H1 (cell line): ENCODE data around the gene DCAF16. TPM values are rescaled to one million over a fixed set of nuclear protein-coding genes. Genes with fewer than 3 reads are reported as not detected.

Experiments
- CTCF ChIA-PET: fragments of 300-600 bp; sonication (Branson Sonifier 250); formaldehyde crosslinking; loops from one replicate; lab custom pipeline; 2021; ENCODE audit not compliant: partially characterized antibody; lab: Charles Lee
- POLR2A ChIA-PET: fragments of 300-600 bp; sonication (Branson Sonifier 250); formaldehyde crosslinking; loops from one replicate; lab custom pipeline; 2021; ENCODE audit warnings: inconsistent platforms; ENCODE audit not compliant: partially characterized antibody; lab: Charles Lee
- DNase-seq, 2 experiments: peaks; one replicate each; pipeline versions ENCODE4 v3.0.0 to v3.0.0-alpha.2; 2010 to 2022; ENCODE audit warnings: low spot score in 2 of 2, low read depth in 1 of 2, mixed read lengths in 1 of 2
- FAIRE-seq: peaks from 2 replicates; lab custom pipeline; 2011; peaks lifted over from hg19 to GRCh38; lab: Jason Lieb, UNC
- H2AFZ ChIP-seq: 2 replicates; pipeline ENCODE4 v1.8.1; 2012; ENCODE audit warnings: low read length, inconsistent platforms
- H2AK5ac ChIP-seq: 2 replicates; pipeline ENCODE4 v1.6.1; 2013; ENCODE audit warnings: low read depth, low read length
- H2BK120ac ChIP-seq: replicated peaks from 2 replicates; pipeline ENCODE3; 2013; ENCODE audit warnings: low read depth, low read length, inconsistent platforms
- H2BK12ac ChIP-seq: 2 replicates; pipeline ENCODE4 v1.6.1; 2013; ENCODE audit warnings: low read depth, low read length
- H2BK15ac ChIP-seq: 2 replicates; pipeline ENCODE4 v1.6.1; 2013; ENCODE audit warnings: low read length
- H2BK20ac ChIP-seq: 2 replicates; pipeline ENCODE4 v1.6.1; 2013; ENCODE audit warnings: low read length
- H2BK5ac ChIP-seq: 2 replicates; pipeline ENCODE4 v1.6.1; 2013; ENCODE audit warnings: low read depth, low read length
- H3K14ac ChIP-seq: 2 replicates; pipeline ENCODE4 v1.6.1; 2013; ENCODE audit warnings: inconsistent platforms; ENCODE audit not compliant: insufficient read length
- H3K18ac ChIP-seq: 2 replicates; pipeline ENCODE4 v1.6.1; 2013; ENCODE audit warnings: low read length; ENCODE audit errors: extremely low read depth
- H3K23ac ChIP-seq: 2 replicates; pipeline ENCODE4 v1.6.1; 2013; ENCODE audit warnings: inconsistent platforms; ENCODE audit not compliant: insufficient read length
- H3K23me2 ChIP-seq: 2 replicates; pipeline ENCODE4 v1.6.1; 2013; ENCODE audit warnings: low read depth, low read length
- H3K27ac ChIP-seq: 2 replicates; pipeline ENCODE4 v1.6.1; 2011; ENCODE audit warnings: low read depth, low read length, inconsistent platforms
- H3K27me3 ChIP-seq, 4 experiments: replicated peaks in 1 of 4; 1 replicate in 1 of 4; 2 replicates in 3 of 4; pipeline versions ENCODE4 v1.6.1 to v1.8.1; 2011 to 2013; ENCODE audit warnings: low read length in 3 of 4, mild to moderate bottlenecking in 3 of 4, inconsistent platforms in 2 of 4, mixed read lengths in 2 of 4, moderate library complexity in 1 of 4; ENCODE audit not compliant: control insufficient read depth in 3 of 4, insufficient read depth in 3 of 4; ENCODE audit errors: extremely low read depth in 1 of 4
- H3K36me3 ChIP-seq, 4 experiments: 2 replicates each; pipeline versions ENCODE4 v1.6.1 to v1.8.1; 2011 to 2013; ENCODE audit warnings: mild to moderate bottlenecking in 4 of 4, low read length in 3 of 4, moderate library complexity in 2 of 4, control low read depth in 1 of 4, inconsistent platforms in 1 of 4; ENCODE audit not compliant: insufficient read depth in 4 of 4, control insufficient read depth in 2 of 4
- H3K4ac ChIP-seq: replicated peaks from 2 replicates; pipeline ENCODE3; 2013; ENCODE audit warnings: low read length, low read depth, mixed read lengths, inconsistent platforms; ENCODE audit not compliant: insufficient read length
- H3K4me1 ChIP-seq, 4 experiments: replicated peaks in 1 of 4; 1 replicate in 1 of 4; 2 replicates in 3 of 4; pipeline versions ENCODE4 v1.6.1 to v1.8.1; 2011 to 2013; ENCODE audit warnings: low read length in 3 of 4, inconsistent platforms in 2 of 4, mixed read lengths in 1 of 4; ENCODE audit not compliant: insufficient read depth in 4 of 4, control insufficient read depth in 3 of 4
- H3K4me2 ChIP-seq, 2 experiments: 2 replicates each; pipeline versions ENCODE4 v1.6.1 to v1.8.1; 2011 to 2013; ENCODE audit warnings: low read depth in 2 of 2, low read length in 2 of 2, control low read depth in 1 of 2, inconsistent platforms in 1 of 2, mild to moderate bottlenecking in 1 of 2; ENCODE audit not compliant: insufficient read depth in 1 of 2
- H3K4me3 ChIP-seq, 4 experiments: fragments of 200-600, 300-600 bp in 1 of 4; sonication (generic), shearing (Covaris generic), sonication (Bioruptor Twin) in 1 of 4; 2 replicates each; pipeline versions ENCODE4 v1.5.1 to v1.8.1; 2011 to 2016; ENCODE audit warnings: low read length in 4 of 4, low read depth in 3 of 4, control low read depth in 2 of 4, inconsistent platforms in 2 of 4, mild to moderate bottlenecking in 2 of 4, mixed read lengths in 1 of 4, moderate library complexity in 1 of 4; ENCODE audit not compliant: insufficient read depth in 2 of 4; ENCODE audit errors: extremely low read depth in 1 of 4
- H3K56ac ChIP-seq: replicated peaks from 2 replicates; pipeline ENCODE3; 2013; ENCODE audit warnings: low read depth, mild to moderate bottlenecking, mixed read lengths, low read length, inconsistent platforms; ENCODE audit not compliant: insufficient read length
- H3K79me1 ChIP-seq: 2 replicates; pipeline ENCODE4 v1.6.1; 2013; ENCODE audit warnings: low read depth, low read length, control low read depth
- H3K79me2 ChIP-seq, 2 experiments: 2 replicates each; pipeline versions ENCODE4 v1.6.1 to v1.8.1; 2012 to 2013; ENCODE audit warnings: low read length in 2 of 2, mild to moderate bottlenecking in 2 of 2, inconsistent platforms in 1 of 2; ENCODE audit not compliant: insufficient read depth in 2 of 2, control insufficient read depth in 1 of 2
- H3K9ac ChIP-seq, 4 experiments: replicated peaks in 1 of 4; 1 replicate in 1 of 4; 2 replicates in 3 of 4; pipeline versions ENCODE4 v1.6.1 to v1.8.1; 2011 to 2013; ENCODE audit warnings: low read depth in 3 of 4, low read length in 3 of 4, control low read depth in 2 of 4, mild to moderate bottlenecking in 2 of 4, moderate library complexity in 2 of 4, inconsistent platforms in 1 of 4; ENCODE audit errors: extremely low read depth in 1 of 4
- H3K9me3 ChIP-seq, 2 experiments: 2 replicates each; pipeline versions ENCODE4 v1.6.1 to v1.8.1; 2012 to 2013; ENCODE audit warnings: mild to moderate bottlenecking in 2 of 2, moderate library complexity in 2 of 2, control low read depth in 1 of 2, inconsistent platforms in 1 of 2, low read depth in 1 of 2, low read length in 1 of 2, mixed read lengths in 1 of 2; ENCODE audit not compliant: insufficient read depth in 2 of 2
- H4K20me1 ChIP-seq, 2 experiments: replicated peaks in 1 of 2; 2 replicates each; pipeline versions ENCODE3 to v1.8.1; 2011 to 2013; ENCODE audit warnings: inconsistent platforms in 2 of 2, low read length in 2 of 2, mild to moderate bottlenecking in 1 of 2; ENCODE audit not compliant: insufficient read depth in 2 of 2, control insufficient read depth in 1 of 2
- H4K5ac ChIP-seq: 2 replicates; pipeline ENCODE4 v1.6.1; 2013; ENCODE audit warnings: low read length, low read depth, mixed read lengths, inconsistent platforms; ENCODE audit not compliant: insufficient read length
- H4K8ac ChIP-seq: 2 replicates; pipeline ENCODE4 v1.8.0; 2013; ENCODE audit warnings: mild to moderate bottlenecking, moderate library complexity, low read length, inconsistent platforms; ENCODE audit not compliant: insufficient read depth; ENCODE audit errors: extremely low read depth
- H4K91ac ChIP-seq: replicated peaks from 2 replicates; pipeline ENCODE3; 2013; ENCODE audit warnings: low read length, mixed read lengths, inconsistent platforms; ENCODE audit not compliant: insufficient read length
- CBX8 ChIP-seq: fragments of 300-800, 300-1000 bp; sonication (generic); IDR thresholded peaks from 2 replicates; pipeline ENCODE4 v1.7.1; 2016; ENCODE audit warnings: low read depth, low read length, borderline replicate concordance
- CEBPB ChIP-seq: IDR thresholded peaks from 2 replicates; pipeline ENCODE4 v1.6.1; 2012; ENCODE audit warnings: low read depth, low read length
- EP300 ChIP-seq, 2 experiments: IDR thresholded peaks; 1 replicate in 1 of 2; 2 replicates in 1 of 2; pipeline ENCODE4 v1.6.1; 2011 to 2012; ENCODE audit warnings: low read depth in 2 of 2, low read length in 2 of 2, mild to moderate bottlenecking in 2 of 2, borderline replicate concordance in 1 of 2, inconsistent platforms in 1 of 2, moderate library complexity in 1 of 2
- GTF2F1 ChIP-seq: IDR thresholded peaks from 2 replicates; pipeline ENCODE4 v1.6.1; 2012; ENCODE audit warnings: low read depth, low read length, improper control_type of control experiment, borderline replicate concordance
- NRF1 ChIP-seq: IDR thresholded peaks from 2 replicates; pipeline ENCODE4 v1.6.1; 2011; ENCODE audit warnings: mild to moderate bottlenecking, low read depth, low read length, improper control_type of control experiment
- PHF8 ChIP-seq: fragments of 200-600 bp; sonication (generic); conservative IDR thresholded peaks from 2 replicates; pipeline ENCODE4 v1.7.1; 2012; ENCODE audit warnings: low read depth, mild to moderate bottlenecking, inconsistent platforms, low read length, moderate library complexity
- POLR2AphosphoS5 ChIP-seq: IDR thresholded peaks from 2 replicates; pipeline ENCODE4 v1.6.1; 2011; ENCODE audit warnings: low read depth, low read length
- POU5F1 ChIP-seq: IDR thresholded peaks from 2 replicates; pipeline ENCODE4 v1.6.1; 2011; ENCODE audit warnings: low read depth, mild to moderate bottlenecking, low read length, moderate library complexity
- SIN3A ChIP-seq, 2 experiments: IDR thresholded peaks in 1 of 2; conservative IDR thresholded peaks in 1 of 2; 2 replicates each; pipeline ENCODE4 v1.6.1; 2011 to 2012; ENCODE audit warnings: low read length in 2 of 2, improper control_type of control experiment in 1 of 2, low read depth in 1 of 2, mild to moderate bottlenecking in 1 of 2
- SP1 ChIP-seq: IDR thresholded peaks from 2 replicates; pipeline ENCODE4 v1.6.1; 2011; ENCODE audit warnings: low read depth, low read length
- SP4 ChIP-seq: IDR thresholded peaks from 2 replicates; pipeline ENCODE4 v1.6.1; 2012; ENCODE audit warnings: low read length, inconsistent platforms
- SRF ChIP-seq: IDR thresholded peaks from 2 replicates; pipeline ENCODE4 v1.6.1; 2011; ENCODE audit warnings: mild to moderate bottlenecking, low read depth, low read length, moderate library complexity
- TAF1 ChIP-seq: IDR thresholded peaks from 2 replicates; pipeline ENCODE4 v1.6.1; 2011; ENCODE audit warnings: mild to moderate bottlenecking, low read depth, low read length
- TCF12 ChIP-seq: IDR thresholded peaks from 2 replicates; pipeline ENCODE4 v1.6.1; 2011; ENCODE audit warnings: low read depth, mild to moderate bottlenecking, low read length
- TEAD4 ChIP-seq: IDR thresholded peaks from 2 replicates; pipeline ENCODE4 v1.6.1; 2012; ENCODE audit warnings: low read depth, low read length, inconsistent platforms, mixed read lengths
- WGBS, 2 experiments: shearing (Covaris generic) in 1 of 2; methylation state at CpG; one replicate each; pipeline versions ENCODE4 v1.1.6 to v1.1.7; 2013 to 2015; ENCODE audit warnings: low lambda C conversion rate in 2 of 2, mixed read lengths in 2 of 2, inconsistent platforms in 1 of 2, low coverage in 1 of 2, missing lambda C conversion rate in 1 of 2; ENCODE audit not compliant: insufficient replicate concordance in 2 of 2, insufficient coverage in 1 of 2, insufficient read length in 1 of 2; ENCODE audit errors: extremely low coverage in 1 of 2, missing lambda C conversion rate in 1 of 2; 5-methylcytosine and 5-hydroxymethylcytosine counted together
- polyA plus RNA-seq, 7 experiments: library from polyadenylated mRNA; depleted of rRNA in 3 of 7; stranded (reverse) in 5 of 7; unstranded in 2 of 7; fragments of >200 nt in 5 of 7; fragments of 200-250 nt in 2 of 7; gene quantifications; 1 replicate in 5 of 7; 2 replicates in 1 of 7; 4 replicates in 1 of 7; pipeline versions ENCODE4 v1.2.1 to v1.2.3, GENCODE V29; 2011 to 2013; ENCODE audit warnings: missing spikeins in 2 of 7, mixed read lengths in 2 of 7
- total RNA-seq: library from RNA; stranded (reverse); fragmentation: NEBNext Ultra II Directional; extraction: Animal tissue kit (Norgen Biotek cat#: 25700); gene quantifications from 2 replicates; pipeline ENCODE4 v1.2.1, GENCODE V29; 2021

DCAF16 gene
- total and polyA plus RNA-seq, 2 of the 8 experiments (the other 6 are each of a cell fraction or from before 2014, with no cell fraction given), result 26.5 to 55.7 TPM

- WGBS, 2 experiments, result 100% methylated on average over 1 of the region's 1 CpG; no CpG with 5 or more reads in 1 of the 2 experiments
- H2BK120ac ChIP-seq, result no peak overlapping the region
- H4K20me1 ChIP-seq, result peaks cover 4 to 6% of the 10 kb centered on the region in 2 experiments
- no peak overlapping the region for H4K91ac ChIP-seq
- no peaks in the 10 kb centered on the region for H3K23me2 ChIP-seq
- no peaks in the 10 kb centered on the region for H3K27me3 ChIP-seq
- TF ChIP-seq SP1 (no peak), GTF2F1 (no peak), CBX8 (no peak), CEBPB (no peak), SP4 (no peak), TAF1 (no peak), TEAD4 (no peak), SIN3A (conservative IDR thresholded peaks at IDR 0.05 in 1 of 2, IDR thresholded peaks at IDR 0.05 in 1 of 2; ENCODE audit: low read depth in 1 of 2, low read length in 2 of 2) (no peak), SRF (no peak), POLR2AphosphoS5 (no peak), TCF12 (no peak), EP300 (IDR thresholded peaks at IDR 0.05; ENCODE audit: borderline replicate concordance in 1 of 2, low read depth in 2 of 2, low read length in 2 of 2) (no peak), PHF8 (no peak), POU5F1 (no peak), NRF1 (no peak)
- TF ChIP-seq, all 59 proteins: peak for 0
- Histone ChIP-seq H3K4me3 (no peak overlapping the region), H3K79me2 (0 out of 4 replicates have a peak, but pooled peaks cover 0 to 2% of the 10 kb centered on the region in 2 experiments), H2BK12ac (no peak overlapping the region), H3K4ac (no peak overlapping the region), H3K9me3 (no peaks in the 10 kb centered on the region), H3K4me1 (no peaks in the 10 kb centered on the region), H3K9ac (no peak overlapping the region), H3K18ac (no peak overlapping the region), H2BK20ac (no peak overlapping the region), H2BK5ac (no peak overlapping the region), H2BK15ac (no peak overlapping the region), H2AFZ (no peak overlapping the region), H4K8ac (no peak overlapping the region), H3K23ac (no peak overlapping the region), H2AK5ac (no peak overlapping the region), H3K56ac (no peak overlapping the region), H3K4me2 (no peak overlapping the region), H4K5ac (no peak overlapping the region), H3K79me1 (no peaks in the 10 kb centered on the region), H3K36me3 (peaks cover 0 to 18% (median 9%) of the 10 kb centered on the region in 4 experiments; a peak in 5 of 8 replicates), H3K14ac (no peak overlapping the region), H3K27ac (no peak overlapping the region)
- FAIRE-seq (no peak), DNase-seq (no peak)
- ChIA-PET CTCF (interaction anchor here (0.6 to 4.0 kb wide), 5 partner anchors 10 to 184 kb away, joined by 3 to 23 read pairs (median 5); no protein-coding TSS in a partner anchor), POLR2A (interaction anchor here (1.1 to 4.9 kb wide), 2 partner anchors 9 to 12 kb away, joined by 3 to 19 read pairs; partner anchors contain the start of genes DCAF16 and NCAPG)
Observed at GRCh38 chr4:17797808-17798207, 12.7 kb downstream of the DCAF16 start.
